Measurements from ENCODE around the gene ZNF780A.
"Not testable (repeated sequence)": the region's sequence is repeated elsewhere in the genome, so short reads cannot be mapped to it uniquely, and the experiment has no call there.

ZNF780A gene

GRCh38 chr19:40114119-40114518 lies 23.4 kb upstream of the ZNF780A start:
- H3K4me3 ChIP-seq (ENCODE audit: low read length); H3K9ac ChIP-seq (ENCODE audit: low read depth, low read length); H3K27me3 ChIP-seq (ENCODE audit: control insufficient read depth, insufficient read depth, low read length); H3K9me3 ChIP-seq (replicated peaks; ENCODE audit: low read length); H3K4me2 ChIP-seq (ENCODE audit: low read length); H3K36me3 ChIP-seq (ENCODE audit: insufficient read depth, low read length); H3K4me1 ChIP-seq (ENCODE audit: control insufficient read depth, insufficient read depth, low read length): not testable (repeated sequence)

DNA sequence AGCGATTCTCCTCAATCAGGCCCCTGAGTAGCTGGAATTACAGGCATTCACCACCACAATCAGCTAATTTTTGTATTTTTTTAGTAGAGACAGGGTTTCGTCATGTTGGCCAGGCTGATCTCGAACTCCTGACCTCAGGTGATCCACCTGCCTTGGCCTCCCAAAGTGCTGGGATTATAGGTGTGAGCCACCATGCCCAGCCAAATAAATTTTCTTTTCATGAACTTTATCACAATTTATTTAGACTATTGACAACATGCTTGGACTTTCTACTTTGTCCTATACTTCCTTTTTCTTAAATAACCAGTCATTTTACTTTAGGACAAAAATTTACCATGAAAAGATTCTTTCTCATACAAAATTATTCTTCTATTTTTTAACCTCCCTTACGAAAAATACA lies 21.5 kb upstream of the ZNF780A start:
- not testable (repeated sequence) for H3K36me3 ChIP-seq (ENCODE audit: insufficient read depth, low read length); H3K4me2 ChIP-seq (ENCODE audit: low read length); H3K9ac ChIP-seq (ENCODE audit: low read depth, low read length); H3K4me1 ChIP-seq (ENCODE audit: control insufficient read depth, insufficient read depth, low read length); H3K4me3 ChIP-seq (ENCODE audit: low read length); H3K9me3 ChIP-seq (replicated peaks; ENCODE audit: low read length); H3K27me3 ChIP-seq (ENCODE audit: control insufficient read depth, insufficient read depth, low read length)

DNA sequence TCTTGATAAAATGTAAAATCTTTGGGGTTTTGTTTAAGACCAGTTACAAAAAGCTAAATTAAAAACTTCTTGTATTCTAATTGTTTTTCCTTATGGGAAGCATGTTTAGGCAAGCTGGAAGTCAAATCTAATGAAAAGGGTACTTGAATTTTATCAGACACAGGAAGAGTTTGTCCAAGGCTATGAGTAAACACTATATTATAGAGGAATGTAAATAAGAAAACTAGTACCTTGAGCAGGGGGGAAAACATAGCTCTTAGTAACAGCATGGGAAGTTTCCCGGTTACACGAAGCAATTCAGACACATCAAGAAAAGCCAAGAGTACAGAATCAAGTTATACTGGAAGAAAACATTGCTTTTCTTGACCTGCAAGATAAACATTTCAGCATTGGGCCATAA lies 19.8 kb upstream of the ZNF780A start:
- Histone ChIP-seq H3K4me3 (ENCODE audit: low read length) (no peak overlapping the region), H3K27me3 (ENCODE audit: control insufficient read depth, insufficient read depth, low read length) (no peaks in the 10 kb centered on the region), H3K9me3 (replicated peaks; ENCODE audit: low read length) (no peaks in the 10 kb centered on the region), H3K4me1 (ENCODE audit: control insufficient read depth, insufficient read depth, low read length) (no peaks in the 10 kb centered on the region), H3K36me3 (ENCODE audit: insufficient read depth, low read length) (no peaks in the 10 kb centered on the region), H3K9ac (ENCODE audit: low read depth, low read length) (no peak overlapping the region), H3K4me2 (ENCODE audit: low read length) (no peak overlapping the region)

GRCh38 chr19:40104754-40105153 lies 14.0 kb upstream of the ZNF780A start:
- H3K9me3 ChIP-seq (replicated peaks; ENCODE audit: low read length) = no peaks in the 10 kb centered on the region
- H3K27me3 ChIP-seq (ENCODE audit: control insufficient read depth, insufficient read depth, low read length) = no peaks in the 10 kb centered on the region
- no peaks in the 10 kb centered on the region for H3K36me3 ChIP-seq (ENCODE audit: insufficient read depth, low read length)
- H3K4me2 ChIP-seq (ENCODE audit: low read length) = no peak overlapping the region
- no peak overlapping the region for H3K9ac ChIP-seq (ENCODE audit: low read depth, low read length)
- H3K4me3 ChIP-seq (ENCODE audit: low read length) = no peak overlapping the region
- H3K4me1 ChIP-seq (ENCODE audit: control insufficient read depth, insufficient read depth, low read length) = no peaks in the 10 kb centered on the region

GRCh38 chr19:40103600-40103999 lies 12.9 kb upstream of the ZNF780A start:
- Histone ChIP-seq H3K9ac (ENCODE audit: low read depth, low read length) (no peak overlapping the region), H3K4me3 (ENCODE audit: low read length) (no peak overlapping the region), H3K27me3 (ENCODE audit: control insufficient read depth, insufficient read depth, low read length) (no peaks in the 10 kb centered on the region), H3K4me2 (ENCODE audit: low read length) (no peak overlapping the region), H3K36me3 (ENCODE audit: insufficient read depth, low read length) (no peaks in the 10 kb centered on the region), H3K9me3 (replicated peaks; ENCODE audit: low read length) (no peaks in the 10 kb centered on the region), H3K4me1 (ENCODE audit: control insufficient read depth, insufficient read depth, low read length) (no peaks in the 10 kb centered on the region)

DNA sequence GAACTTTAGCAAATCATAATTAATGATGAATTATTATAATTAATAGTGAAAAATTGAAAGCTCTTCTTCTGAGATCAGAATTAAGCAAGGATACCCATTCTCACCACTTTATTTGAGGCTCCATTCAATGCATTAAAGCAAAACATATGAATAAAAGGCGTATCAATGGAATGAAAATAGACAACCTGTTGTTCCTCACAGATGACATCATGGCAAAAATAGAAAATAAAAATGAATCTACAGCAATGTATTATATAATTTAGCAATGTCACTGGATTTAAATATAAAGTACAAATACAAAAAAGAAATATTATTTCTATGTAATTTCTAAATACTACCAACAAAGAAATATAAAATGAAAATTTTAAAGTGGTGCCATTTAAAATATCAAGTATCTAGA lies 11.1 kb upstream of the ZNF780A start:
- Histone ChIP-seq H3K36me3 (ENCODE audit: insufficient read depth, low read length) (no peaks in the 10 kb centered on the region), H3K9ac (ENCODE audit: low read depth, low read length) (no peak overlapping the region), H3K27me3 (ENCODE audit: control insufficient read depth, insufficient read depth, low read length) (no peaks in the 10 kb centered on the region), H3K4me2 (ENCODE audit: low read length) (no peak overlapping the region), H3K9me3 (replicated peaks; ENCODE audit: low read length) (no peaks in the 10 kb centered on the region), H3K4me1 (ENCODE audit: control insufficient read depth, insufficient read depth, low read length) (no peaks in the 10 kb centered on the region), H3K4me3 (ENCODE audit: low read length) (no peak overlapping the region)

GRCh38 chr19:40093416-40093815 lies 2.7 kb upstream of the ZNF780A start:
- H3K36me3 ChIP-seq (ENCODE audit: insufficient read depth, low read length) = no peaks in the 10 kb centered on the region
- H3K4me2 ChIP-seq (ENCODE audit: low read length) = no peak overlapping the region
- H3K9me3 ChIP-seq (replicated peaks; ENCODE audit: low read length) = no peaks in the 10 kb centered on the region
- H3K27me3 ChIP-seq (ENCODE audit: control insufficient read depth, insufficient read depth, low read length) = peaks cover 8% of the 10 kb centered on the region
- H3K9ac ChIP-seq (ENCODE audit: low read depth, low read length) = no peak overlapping the region
- peaks cover 17% of the 10 kb centered on the region for H3K4me1 ChIP-seq (ENCODE audit: control insufficient read depth, insufficient read depth, low read length)
- H3K4me3 ChIP-seq (ENCODE audit: low read length) = no peak overlapping the region

DNA sequence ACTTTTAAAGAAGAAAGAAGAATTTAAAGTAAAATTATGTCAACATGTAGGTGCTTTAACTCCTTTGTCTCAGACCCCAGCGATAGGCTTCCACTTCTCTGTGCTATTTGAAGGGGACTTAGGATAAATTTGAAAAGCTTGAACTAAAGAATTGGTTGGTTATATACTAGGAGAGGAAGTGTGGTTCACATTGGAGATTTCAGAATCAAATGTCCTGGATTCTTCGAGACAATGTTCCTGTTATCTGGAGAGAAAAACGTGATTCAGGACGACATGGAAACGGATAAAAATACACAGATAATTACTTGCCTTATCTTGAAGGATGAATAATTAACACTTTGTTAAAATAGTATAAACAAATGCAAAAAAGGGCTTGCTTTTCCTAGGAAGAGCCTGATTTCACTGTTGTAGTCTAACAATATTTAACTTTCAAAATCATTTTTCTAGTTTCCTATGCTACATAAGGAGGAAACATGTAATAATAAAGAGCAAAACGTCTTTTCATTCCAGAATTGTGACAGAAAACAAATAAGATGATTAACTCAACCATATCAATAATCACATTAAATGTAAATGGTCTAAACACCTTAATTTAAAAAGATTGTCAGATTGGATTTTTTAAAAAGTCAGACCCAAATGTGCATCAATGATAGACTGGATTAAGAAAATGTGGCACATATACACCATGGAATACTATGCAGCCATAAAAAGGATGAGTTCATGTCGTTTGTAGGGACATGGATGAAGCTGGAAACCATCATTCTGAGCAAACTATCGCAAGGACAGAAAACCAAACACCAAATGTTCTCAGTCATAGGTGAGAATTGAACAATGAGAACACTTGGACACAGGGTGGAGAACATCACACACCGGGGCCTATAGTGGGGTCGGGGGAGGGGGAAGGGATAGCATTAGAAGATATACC lies 724 bp upstream of the ZNF780A start:
- peaks cover 17% of the 10 kb centered on the region for H3K4me1 ChIP-seq (ENCODE audit: control insufficient read depth, insufficient read depth, low read length)
- H3K27me3 ChIP-seq (ENCODE audit: control insufficient read depth, insufficient read depth, low read length) = peaks cover 8% of the 10 kb centered on the region
- no peaks in the 10 kb centered on the region for H3K36me3 ChIP-seq (ENCODE audit: insufficient read depth, low read length)
- H3K4me2 ChIP-seq (ENCODE audit: low read length) = peak overlapping the region; percentile 88
- peak overlapping the region; percentile 92 for H3K4me3 ChIP-seq (ENCODE audit: low read length)
- H3K9ac ChIP-seq (ENCODE audit: low read depth, low read length) = peak overlapping the region; percentile 92
- no peaks in the 10 kb centered on the region for H3K9me3 ChIP-seq (replicated peaks; ENCODE audit: low read length)

DNA sequence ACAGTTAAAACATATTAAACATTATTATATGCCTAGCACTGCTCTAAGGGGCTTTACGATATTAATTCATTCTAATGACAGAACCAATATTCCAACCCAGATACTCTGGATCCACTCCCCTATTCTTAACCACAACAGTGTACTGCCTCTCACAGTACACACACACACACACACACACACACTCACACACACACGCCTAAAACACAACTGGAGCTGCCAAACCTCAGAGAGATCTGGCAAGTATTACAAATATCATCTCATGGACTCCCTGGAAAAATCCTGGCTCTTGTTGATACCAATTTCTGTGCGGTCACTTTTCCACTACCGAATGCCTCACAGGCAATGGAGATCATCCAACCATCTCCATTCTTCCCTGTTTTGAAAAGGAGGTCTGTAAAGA lies 1.3 kb downstream of the ZNF780A start:
- H3K4me3 ChIP-seq (ENCODE audit: low read length) = peak overlapping the region; percentile 92
- H3K4me1 ChIP-seq (ENCODE audit: control insufficient read depth, insufficient read depth, low read length) = peaks cover 17% of the 10 kb centered on the region
- peaks cover under 1% of the 10 kb centered on the region for H3K36me3 ChIP-seq (ENCODE audit: insufficient read depth, low read length)
- H3K9me3 ChIP-seq (replicated peaks; ENCODE audit: low read length) = no peaks in the 10 kb centered on the region
- peak overlapping the region; percentile 88 for H3K4me2 ChIP-seq (ENCODE audit: low read length)
- peaks cover 8% of the 10 kb centered on the region for H3K27me3 ChIP-seq (ENCODE audit: control insufficient read depth, insufficient read depth, low read length)
- H3K9ac ChIP-seq (ENCODE audit: low read depth, low read length) = peak overlapping the region; percentile 92

GRCh38 chr19:40088299-40089047 lies 2.3 kb downstream of the ZNF780A start:
- no peak overlapping the region for H3K9ac ChIP-seq (ENCODE audit: low read depth, low read length)
- no peaks in the 10 kb centered on the region for H3K9me3 ChIP-seq (replicated peaks; ENCODE audit: low read length)
- H3K36me3 ChIP-seq (ENCODE audit: insufficient read depth, low read length) = peaks cover 5% of the 10 kb centered on the region
- no peak overlapping the region for H3K4me2 ChIP-seq (ENCODE audit: low read length)
- peaks cover 17% of the 10 kb centered on the region for H3K4me1 ChIP-seq (ENCODE audit: control insufficient read depth, insufficient read depth, low read length)
- peaks cover 4% of the 10 kb centered on the region for H3K27me3 ChIP-seq (ENCODE audit: control insufficient read depth, insufficient read depth, low read length)
- no peak overlapping the region for H3K4me3 ChIP-seq (ENCODE audit: low read length)

GRCh38 chr19:40084948-40085347 lies 5.8 kb downstream of the ZNF780A start:
- no peaks in the 10 kb centered on the region for H3K27me3 ChIP-seq (ENCODE audit: control insufficient read depth, insufficient read depth, low read length)
- no peak overlapping the region for H3K4me3 ChIP-seq (ENCODE audit: low read length)
- no peak overlapping the region for H3K9ac ChIP-seq (ENCODE audit: low read depth, low read length)
- H3K36me3 ChIP-seq (ENCODE audit: insufficient read depth, low read length) = peaks cover 31% of the 10 kb centered on the region
- H3K4me1 ChIP-seq (ENCODE audit: control insufficient read depth, insufficient read depth, low read length) = peaks cover 9% of the 10 kb centered on the region
- H3K9me3 ChIP-seq (replicated peaks; ENCODE audit: low read length) = no peaks in the 10 kb centered on the region
- no peak overlapping the region for H3K4me2 ChIP-seq (ENCODE audit: low read length)

All from skeletal muscle satellite cell (primary cell).